GM21390 (cell line): Measurements from ENCODE around the gene PRKG1.
A peak's percentile ranks its signal among the peaks of the same experiment; 100 is the strongest.
"Not testable (repeated sequence)": the region's sequence is repeated elsewhere in the genome, so short reads cannot be mapped to it uniquely, and the experiment has no call there.

ENCODE experiments used
- ATAC-seq: cut with Tn5 transposase; IDR thresholded peaks from one replicate; pipeline ENCODE4 v1.9.1; 2021; ENCODE audit not compliant: unreplicated experiment

PRKG1 gene

GRCh38 chr10:51406581-51406980 is 332.3 kb downstream of the PRKG1 start:
- no peak for ATAC-seq

GRCh38 chr10:51416494-51416893 is 342.2 kb downstream of the PRKG1 start:
- no peak for ATAC-seq

- no peak for ATAC-seq
These were observed 345.2 kb downstream of the PRKG1 start for GRCh38 chr10:51419196-51420093.

- no peak for ATAC-seq
These were observed 347.6 kb downstream of the PRKG1 start for GRCh38 chr10:51421853-51422252.

GRCh38 chr10:51422311-51423120 is 348.2 kb downstream of the PRKG1 start:
- peak; percentile 69 for ATAC-seq

GRCh38 chr10:51423121-51423452 is 348.8 kb downstream of the PRKG1 start:
- no peak for ATAC-seq

GRCh38 chr10:51425431-51425830 is 351.1 kb downstream of the PRKG1 start:
- no peak for ATAC-seq

- ATAC-seq: no peak
These were observed 353.5 kb downstream of the PRKG1 start for GRCh38 chr10:51427758-51428157.

- no peak for ATAC-seq
These were observed 356.2 kb downstream of the PRKG1 start for GRCh38 chr10:51430506-51430905.

GRCh38 chr10:51433949-51434475 is 359.7 kb downstream of the PRKG1 start:
- ATAC-seq: no peak

- ATAC-seq: no peak
These were observed 362.5 kb downstream of the PRKG1 start for GRCh38 chr10:51436805-51437204.

- ATAC-seq: no peak
These were observed 365.4 kb downstream of the PRKG1 start for GRCh38 chr10:51439645-51440044.

GRCh38 chr10:51445588-51445987 is 371.3 kb downstream of the PRKG1 start:
- ATAC-seq: no peak

- ATAC-seq: no peak
These were observed 372.8 kb downstream of the PRKG1 start for GRCh38 chr10:51447119-51447518.

GRCh38 chr10:51455762-51456161 is 381.5 kb downstream of the PRKG1 start:
- not testable (repeated sequence) for ATAC-seq

GRCh38 chr10:51459476-51459875 is 385.2 kb downstream of the PRKG1 start:
- no peak for ATAC-seq

GRCh38 chr10:51462076-51462779 is 387.9 kb downstream of the PRKG1 start:
- no peak for ATAC-seq

GRCh38 chr10:51468424-51468823 is 394.1 kb downstream of the PRKG1 start:
- ATAC-seq: no peak

- ATAC-seq: no peak
These were observed 395.4 kb downstream of the PRKG1 start for GRCh38 chr10:51469686-51470085.

- no peak for ATAC-seq
These were observed 397.0 kb downstream of the PRKG1 start for GRCh38 chr10:51471271-51471670.

- no peak for ATAC-seq
These were observed 397.9 kb downstream of the PRKG1 start for GRCh38 chr10:51472154-51472553.
